AG09319 (cell line): Measurements from ENCODE around the gene GLT8D2.

Experiments used
- DNase-seq: peaks from one replicate; pipeline ENCODE4 v3.0.0-alpha.2; 2010; ENCODE audit warnings: low read depth; ENCODE audit errors: extremely low read depth
- CTCF ChIP-seq: IDR thresholded peaks from 2 replicates; pipeline ENCODE4 v1.5.1; 2011; ENCODE audit warnings: low read depth, mild to moderate bottlenecking, inconsistent platforms, low read length, moderate library complexity

Gene GLT8D2

GRCh38 chr12:104080764-104081163 lies 30.8 kb upstream of the GLT8D2 start:
- no peak for TF ChIP-seq CTCF
- no peak for DNase-seq

GRCh38 chr12:104079024-104079423 lies 29.0 kb upstream of the GLT8D2 start:
- no peak for TF ChIP-seq CTCF

DNA sequence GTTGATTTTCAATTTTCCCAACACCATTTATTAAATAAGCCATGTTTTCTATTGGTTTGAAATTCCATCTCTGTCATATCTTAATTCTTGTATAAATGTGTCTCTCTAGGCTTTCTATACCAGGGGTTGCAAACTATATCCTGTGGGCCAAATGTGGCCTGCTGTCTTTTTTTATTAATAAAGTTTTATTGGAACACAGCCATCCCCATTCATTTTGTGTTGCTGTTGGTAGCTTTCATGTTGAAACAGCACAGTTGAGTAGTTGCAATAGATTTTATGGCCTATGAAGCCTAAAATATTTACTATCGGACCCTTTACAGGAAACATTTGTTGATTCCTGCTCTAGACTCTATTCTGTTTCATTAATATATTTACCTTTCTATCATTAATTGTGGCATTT lies 23.7 kb upstream of the GLT8D2 start:
- no peak for DNase-seq
- TF ChIP-seq CTCF = no peak

More at GRCh38 chr12:104079024-104079423, 29.0 kb upstream of the GLT8D2 start:
- DNase-seq = no peak

- DNase-seq = no peak
- no peak for TF ChIP-seq CTCF
These were observed 22.1 kb upstream of the GLT8D2 start for GRCh38 chr12:104072099-104072498.

DNA sequence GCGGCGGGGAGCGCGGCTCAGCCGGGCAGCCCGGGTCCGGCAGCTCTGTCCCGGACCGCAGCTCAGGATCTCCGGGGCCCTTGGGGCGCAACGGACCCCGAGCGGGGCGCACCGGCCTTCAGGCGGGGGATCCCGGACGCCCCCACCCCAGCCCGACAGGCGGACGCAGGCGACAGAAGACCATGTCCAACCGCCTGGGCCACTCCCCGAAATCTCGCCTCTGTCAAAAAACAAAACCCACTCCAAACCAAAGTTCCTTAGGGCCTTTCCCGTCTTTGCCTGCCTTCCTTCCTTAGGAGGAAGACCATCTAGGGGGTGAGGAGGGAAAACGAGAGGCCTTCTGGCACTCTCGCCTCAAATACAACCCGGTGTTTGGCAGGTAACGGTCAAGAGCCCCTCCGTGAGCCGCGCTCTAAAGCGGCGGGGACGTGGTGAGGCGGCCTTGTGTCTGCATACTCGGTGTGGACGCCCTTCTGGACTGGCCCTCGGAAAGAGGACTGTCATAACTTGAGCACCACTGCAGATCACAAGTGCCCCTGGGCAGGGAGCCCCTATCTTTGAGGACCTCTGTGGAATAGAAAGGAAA lies 14.9 kb upstream of the GLT8D2 start:
- no peak for TF ChIP-seq CTCF
- DNase-seq = no peak

DNA sequence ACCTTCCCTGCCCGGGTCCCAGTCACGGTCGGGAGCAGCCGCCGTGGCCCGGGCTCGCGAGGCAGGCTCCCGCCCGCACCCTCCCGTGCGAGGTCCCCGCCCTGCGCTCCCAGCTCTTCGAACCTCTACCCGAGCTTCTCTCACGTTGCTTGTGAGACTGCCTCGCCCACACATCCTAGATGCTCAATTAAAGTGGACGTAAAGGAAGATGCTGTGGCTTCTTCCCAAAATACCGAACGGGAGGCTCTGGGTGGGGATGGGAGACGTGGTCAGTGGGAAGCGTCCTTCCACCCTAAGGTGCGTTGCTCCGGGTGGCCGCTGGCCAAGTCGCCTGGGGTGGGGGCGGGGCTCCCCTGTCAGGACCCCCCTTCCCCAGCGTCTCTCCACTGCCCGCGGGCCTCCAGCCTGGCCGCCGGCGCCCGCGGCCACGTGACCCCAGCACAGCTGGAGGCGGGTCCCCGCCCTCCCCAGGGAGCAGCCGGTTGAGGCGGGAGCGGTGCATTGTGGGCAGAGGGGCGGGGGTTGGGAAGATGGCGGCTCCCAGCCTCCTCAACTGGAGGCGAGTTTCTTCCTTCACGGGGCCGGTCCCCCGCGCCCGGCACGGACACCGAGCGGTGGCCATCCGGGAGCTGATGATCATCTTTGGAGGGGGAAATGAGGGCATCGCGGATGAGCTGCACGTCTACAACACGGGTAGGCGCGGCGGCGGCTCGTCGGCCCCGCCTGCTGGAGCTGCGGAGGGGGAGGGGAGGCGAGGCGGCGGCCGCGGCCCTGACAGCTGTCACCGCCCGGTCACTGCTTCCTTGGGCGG lies 14.2 kb upstream of the GLT8D2 start, which contains the start of gene HCFC2:
HCFC2 (plus strand) TSS at position 501 of the 811 bp plus-strand sequence; CDS start at position 531, 30 bp downstream.
- DNase-seq = peak; percentile 73
- TF ChIP-seq CTCF = no peak

- peak; percentile 11 for DNase-seq
- TF ChIP-seq CTCF = no peak
These were observed 13.7 kb upstream of the GLT8D2 start for GRCh38 chr12:104063712-104064030.
